ENCODE data around the gene OLFM1. TPM values are rescaled to one million over a fixed set of nuclear protein-coding genes. Genes with fewer than 3 reads are reported as not detected.

Gene OLFM1
- total and polyA plus RNA-seq, 2 of the 4 experiments (the other 2 are of a cell fraction): 0.36 to 0.38 TPM

DNA sequence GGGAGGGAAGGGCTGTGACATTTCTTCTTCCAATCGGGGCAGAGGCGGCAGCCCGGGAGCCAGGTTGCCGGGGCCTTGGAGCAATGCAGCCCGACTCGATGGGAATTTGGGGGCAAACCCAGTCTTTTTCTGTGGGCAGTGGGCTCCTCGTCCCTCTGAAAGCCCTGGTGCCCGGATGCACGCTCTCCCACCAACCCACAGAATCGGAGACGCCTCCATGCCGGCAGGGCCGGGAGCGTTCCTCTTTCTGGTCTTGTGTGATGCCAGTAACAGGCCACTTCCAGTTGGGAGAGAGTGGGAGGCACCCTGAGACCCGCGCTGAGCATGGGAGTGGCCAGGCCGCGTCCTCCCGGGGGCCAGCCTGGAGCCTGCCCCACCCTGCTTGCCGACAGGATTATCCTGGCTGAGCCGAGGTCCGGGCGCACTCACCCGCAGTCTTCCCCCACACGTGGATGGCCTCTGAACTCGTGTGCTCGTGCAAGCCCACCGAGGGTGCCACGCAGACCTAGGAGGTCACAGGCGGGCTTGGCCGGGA, 17.8 kb downstream of the OLFM1 start:
- H3K4me3 ChIP-seq (ENCODE audit: insufficient read depth, low read depth, low read length): no peak overlapping the region
- no peak overlapping the region for H3K56ac ChIP-seq (ENCODE audit: extremely low read depth, insufficient read depth, low read length)
- ChIA-PET POLR2A (ENCODE audit: unreplicated experiment) (no interaction called here), CTCF (no interaction called here)
- no peak overlapping the region for H3K23ac ChIP-seq (ENCODE audit: low read depth, low read length)
- peaks cover 7% of the 10 kb centered on the region; the same call in 1 of the 2 replicates for H3K27me3 ChIP-seq (ENCODE audit: control insufficient read depth, insufficient read depth, low read length)
- H3K36me3 ChIP-seq (ENCODE audit: control insufficient read depth, insufficient read depth, low read length): no peaks in the 10 kb centered on the region
- H4K5ac ChIP-seq (ENCODE audit: low read depth, low read length): no peak overlapping the region
- no peak overlapping the region for H2BK120ac ChIP-seq (ENCODE audit: low read depth, low read length)
- no peak for DNase-seq
- no peak overlapping the region for H3K4ac ChIP-seq (ENCODE audit: low read depth, low read length)
- H4K8ac ChIP-seq (ENCODE audit: low read depth in 2 of 2, low read length in 2 of 2): no peak overlapping the region
- H4K20me1 ChIP-seq (ENCODE audit: insufficient read depth, low read length): no peaks in the 10 kb centered on the region
- ATAC-seq (ENCODE audit: low read depth): no peak
- no peak overlapping the region for H2BK20ac ChIP-seq (ENCODE audit: low read depth, low read length)
- H2AK5ac ChIP-seq (ENCODE audit: low read depth, low read length): no peak overlapping the region
- no peak overlapping the region for H3K27ac ChIP-seq (ENCODE audit: insufficient read depth, low read length)
- H3K79me1 ChIP-seq (ENCODE audit: low read depth in 1 of 2, low read length in 2 of 2): no peaks in the 10 kb centered on the region
- no peak overlapping the region for H3K14ac ChIP-seq (replicated peaks; ENCODE audit: low read depth, low read length)
- no peak overlapping the region for H3K18ac ChIP-seq (ENCODE audit: low read depth, low read length)
- no peaks in the 10 kb centered on the region for H3K9me3 ChIP-seq (ENCODE audit: control insufficient read depth, insufficient read depth, low read length)
- H2BK15ac ChIP-seq (ENCODE audit: low read depth, low read length): no peak overlapping the region
- H2BK5ac ChIP-seq (ENCODE audit: low read depth, low read length, poor library complexity, severe bottlenecking): no peak overlapping the region
- H2AFZ ChIP-seq (replicated peaks; ENCODE audit: low read length, poor library complexity): no peak overlapping the region
- H4K91ac ChIP-seq (ENCODE audit: insufficient read depth, low read depth, low read length): no peak overlapping the region
- dilution Hi-C loops (cut with HindIII; ENCODE audit: low sequenced_read_pairs, unreplicated experiment): no loop called here
- H2AK9ac ChIP-seq (replicated peaks; ENCODE audit: low read depth, low read length, poor library complexity): no peak overlapping the region
- no peak for TF ChIP-seq FOS (IDR thresholded peaks at IDR 0.05; ENCODE audit: low read depth, low read length)
- no peak for TF ChIP-seq RFX5 (IDR thresholded peaks at IDR 0.05; ENCODE audit: low read depth, low read length)
- TF ChIP-seq RAD21 (IDR thresholded peaks at IDR 0.05; ENCODE audit: low read length): no peak
- TF ChIP-seq MAZ (IDR thresholded peaks at IDR 0.05; ENCODE audit: borderline replicate concordance, low read depth, low read length): no peak
- TF ChIP-seq, protein P1, sequence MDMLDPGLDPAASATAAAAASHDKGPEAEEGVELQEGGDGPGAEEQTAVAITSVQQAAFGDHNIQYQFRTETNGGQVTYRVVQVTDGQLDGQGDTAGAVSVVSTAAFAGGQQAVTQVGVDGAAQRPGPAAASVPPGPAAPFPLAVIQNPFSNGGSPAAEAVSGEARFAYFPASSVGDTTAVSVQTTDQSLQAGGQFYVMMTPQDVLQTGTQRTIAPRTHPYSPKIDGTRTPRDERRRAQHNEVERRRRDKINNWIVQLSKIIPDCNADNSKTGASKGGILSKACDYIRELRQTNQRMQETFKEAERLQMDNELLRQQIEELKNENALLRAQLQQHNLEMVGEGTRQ (IDR thresholded peaks at IDR 0.05; ENCODE audit: low read depth, low read length): no peak
- TF ChIP-seq POLR2A (IDR thresholded peaks at IDR 0.05; ENCODE audit: low read depth, low read length): no peak
- no peak for TF ChIP-seq NFE2L2 (IDR thresholded peaks at IDR 0.05; ENCODE audit: low read depth, low read length)
- no peaks in the 10 kb centered on the region for H3K4me1 ChIP-seq (ENCODE audit: control insufficient read depth, insufficient read depth, low read length)
- no peaks in the 10 kb centered on the region for H3K9me1 ChIP-seq (ENCODE audit: insufficient read depth, low read length)
- BruUV-seq (replicated peaks): no TSS peak
- 70% methylated on average over 11 of the region's 31 CpGs; no CpG with 5 or more reads in 1 of the 2 experiments for WGBS, 2 experiments (ENCODE audit: extremely low coverage in 2 of 2, insufficient read length in 1 of 2)
- in situ Hi-C loops (cut with MboI; ENCODE audit: low sequenced_read_pairs): no loop called here
- intact Hi-C loops (cut with micrococcal nuclease): no loop called here
- H3K9ac ChIP-seq (ENCODE audit: low read depth, low read length): no peak overlapping the region
- no peak overlapping the region for H3K4me2 ChIP-seq (ENCODE audit: low read depth, low read length)

All from IMR-90 (cell line).